GM12878 (cell line): ENCODE results near the gene FBXW12. TPM values are rescaled to one million over a fixed set of nuclear protein-coding genes. Genes with fewer than 3 reads are reported as not detected.

Experiments
- ATAC-seq: fragments of 200-7000 bp; cut with Tn5 transposase; 3 replicates; pipeline ENCODE4 v1.9.1; 2020; ENCODE audit warnings: mild to moderate bottlenecking, moderate library complexity
- BruUV-seq: library from RNA; stranded (reverse); fragments of 400-500 nt; replicated peaks from 2 replicates; lab custom pipeline; 2021; lab: Mats Ljungman, UMichigan
- CTCF ChIA-PET: fragments of 300-600 bp; sonication (Branson Sonifier 250); formaldehyde crosslinking; extraction: SDS; loops from one replicate; lab custom pipeline; 2021; ENCODE audit warnings: inconsistent platforms; lab: Yijun Ruan, JAX
- POLR2A ChIA-PET: fragments of 350-600 bp; formaldehyde crosslinking; extraction: SDS; loops from one replicate; lab custom pipeline; 2021; ENCODE audit warnings: inconsistent platforms; lab: Charles Lee
- RAD21 ChIA-PET: fragments of 300-600 bp; sonication (Branson Sonifier 250); formaldehyde crosslinking; loops from one replicate; lab custom pipeline; 2023; ENCODE audit warnings: antibody characterized with exemption; ENCODE audit not compliant: unreplicated experiment; lab: Charles Lee
- SMC1A ChIA-PET: fragments of 300-600 bp; sonication (Branson Sonifier 250); formaldehyde crosslinking; loops from one replicate; lab custom pipeline; 2023; ENCODE audit not compliant: unreplicated experiment, uncharacterized antibody; lab: Charles Lee
- DNase-seq: peaks from one replicate; pipeline ENCODE4 v3.0.0-alpha.2; 2011; ENCODE audit warnings: low read depth, low spot score
- FAIRE-seq: peaks from 3 replicates; lab custom pipeline; 2011; peaks lifted over from hg19 to GRCh38; lab: Jason Lieb, UNC
- H2AFZ ChIP-seq: 2 replicates; pipeline ENCODE4 v1.6.0; 2011; ENCODE audit warnings: low read depth, low read length, control low read depth; ENCODE audit not compliant: control insufficient read depth
- H3K27ac ChIP-seq: 2 replicates; pipeline ENCODE4 v1.5.1; 2011; ENCODE audit warnings: control low read depth; ENCODE audit not compliant: control insufficient read depth, insufficient read depth
- H3K27me3 ChIP-seq, 2 experiments: replicated peaks in 1 of 2; 2 replicates each; pipeline versions ENCODE4 v1.6.0 to v1.6.1; 2011; ENCODE audit warnings: low read length in 1 of 2; ENCODE audit not compliant: control insufficient read depth in 2 of 2, insufficient read depth in 2 of 2
- H3K36me3 ChIP-seq, 2 experiments: 2 replicates each; pipeline ENCODE4 v1.5.1; 2011; ENCODE audit warnings: low read length in 1 of 2; ENCODE audit not compliant: control insufficient read depth in 2 of 2, insufficient read depth in 2 of 2
- H3K4me1 ChIP-seq: 2 replicates; pipeline ENCODE4 v1.6.1; 2011; ENCODE audit warnings: mild to moderate bottlenecking, low read length, moderate library complexity, mixed read lengths; ENCODE audit not compliant: control insufficient read depth, insufficient read depth
- H3K4me2 ChIP-seq: 2 replicates; pipeline ENCODE4 v1.6.0; 2011; ENCODE audit warnings: control low read depth; ENCODE audit not compliant: control insufficient read depth, insufficient read depth
- H3K4me3 ChIP-seq: fragments of 200-600 bp; sonication (generic); 2 replicates; pipeline ENCODE4 v1.5.1; 2016
- H3K79me2 ChIP-seq: 2 replicates; pipeline ENCODE4 v1.6.0; 2011; ENCODE audit warnings: low read length; ENCODE audit not compliant: control insufficient read depth, insufficient read depth
- H3K9ac ChIP-seq: 2 replicates; pipeline ENCODE4 v1.8.0; 2011; ENCODE audit warnings: low read length, control low read depth, mixed read lengths; ENCODE audit not compliant: control insufficient read depth, insufficient read depth
- H3K9me3 ChIP-seq: replicated peaks from 3 replicates; pipeline ENCODE4 v1.5.1; 2011; ENCODE audit warnings: mild to moderate bottlenecking, low read length; ENCODE audit not compliant: control insufficient read depth, insufficient read depth
- H4K20me1 ChIP-seq: 2 replicates; pipeline ENCODE4 v1.6.0; 2011; ENCODE audit not compliant: control insufficient read depth, insufficient read depth
- MEF2B ChIP-seq: fragments of 450-650 bp; IDR thresholded peaks from 2 replicates; pipeline ENCODE4 v1.6.1; 2018; ENCODE audit warnings: mild to moderate bottlenecking, moderate library complexity; ENCODE audit not compliant: partially characterized antibody, poor library complexity, severe bottlenecking
- MLLT1 ChIP-seq: fragments of 450-650 bp; IDR thresholded peaks from 2 replicates; pipeline ENCODE4 v1.6.1; 2016; ENCODE audit warnings: mild to moderate bottlenecking
- RAD21 ChIP-seq: IDR thresholded peaks from 2 replicates; pipeline ENCODE4 v1.6.1; 2011; ENCODE audit warnings: mild to moderate bottlenecking, low read depth, low read length, moderate library complexity; ENCODE audit not compliant: insufficient read depth
- WGBS: methylation state at CpG from one replicate; pipeline ENCODE4 v1.1.6; 2016; ENCODE audit warnings: low lambda C conversion rate; ENCODE audit not compliant: insufficient replicate concordance, insufficient coverage; ENCODE audit errors: missing lambda C conversion rate; 5-methylcytosine and 5-hydroxymethylcytosine counted together
- in situ Hi-C: fragments of 300-500 bp; cut with MboI; formaldehyde crosslinking; loops from 9 replicates; pipeline ENCODE4 v1.14.3; 2018; ENCODE audit warnings: mixed read lengths
- intact Hi-C: fragments of 100-400 bp; cut with micrococcal nuclease; formaldehyde crosslinking; loops from one replicate; pipeline ENCODE4 v1.14.2; 2022; ENCODE audit not compliant: unreplicated experiment
- polyA plus RNA-seq, 11 experiments: library from polyadenylated mRNA; depleted of rRNA in 4 of 11; unstranded in 6 of 11; stranded (reverse) in 5 of 11; fragments of >200 nt; fragmentation: Nextera tagmentation in 4 of 11; fragmentation: Illumina TruSeq in 1 of 11; extraction: Ambion mirVana in 4 of 11; extraction: Trizol in 1 of 11; gene quantifications; 1 replicate in 1 of 11; 2 replicates in 10 of 11; pipeline versions ENCODE4 v1.2.1 to v1.2.3, GENCODE V29; 2011 to 2016; ENCODE audit warnings: inconsistent platforms in 2 of 11, missing spikeins in 2 of 11, low read depth in 1 of 11
- total RNA-seq, 4 experiments: library from RNA; depleted of rRNA in 3 of 4; stranded (reverse); fragments of >200 nt in 3 of 4; fragmentation: Illumina TruSeq in 1 of 4; extraction: Trizol in 1 of 4; gene quantifications; 2 replicates each; pipeline versions ENCODE4 v1.2.1 to v1.2.3, GENCODE V29; 2013 to 2021

FBXW12 gene
- total and polyA plus RNA-seq, 10 of the 15 experiments (the other 5 are each of a cell fraction or from before 2014, with no cell fraction given) = 0.04 to 0.18 (median 0.12) TPM; not detected in 4

- Histone ChIP-seq H3K4me2 (0 out of 2 replicates have a peak overlapping the region, but pooled peaks have one; percentile 44), H3K4me1 (peaks cover 21% of the 10 kb centered on the region), H3K79me2 (no peaks in the 10 kb centered on the region), H3K36me3 (peaks cover 0 to 9% of the 10 kb centered on the region in 2 experiments; a peak in 1 of 4 replicates), H3K27ac (no peak overlapping the region), H3K9me3 (no peaks in the 10 kb centered on the region), H3K27me3 (no peaks in the 10 kb centered on the region), H3K9ac (no peak overlapping the region), H4K20me1 (no peaks in the 10 kb centered on the region), H2AFZ (no peak overlapping the region), H3K4me3 (no peak overlapping the region)
- no TSS peak for BruUV-seq
- ChIA-PET POLR2A (interaction anchor here (0.6 to 2.2 kb wide), 2 partner anchors 12 to 114 kb away, joined by 3 to 7 read pairs; partner anchors contain the start of genes CCDC51 and TMA7), SMC1A (interaction anchor here (1.1 to 1.2 kb wide), 2 partner anchors 9 to 26 kb away, joined by 3 to 7 read pairs; no protein-coding TSS in a partner anchor), CTCF (interaction anchor here (0.6 to 2.9 kb wide), 3 partner anchors 9 to 293 kb away, joined by 3 to 25 read pairs (median 7); no protein-coding TSS in a partner anchor), RAD21 (interaction anchor here (1.4 to 3.9 kb wide), 2 partner anchors 8 to 191 kb away, joined by 4 to 16 read pairs; no protein-coding TSS in a partner anchor)
- 93% methylated on average over 9 of the region's 9 CpGs for WGBS
- no peak for ATAC-seq
- DNase-seq = no peak
- TF ChIP-seq MLLT1 = peak; percentile 49; the same call in 1 of the 2 replicates
- TF ChIP-seq RAD21 = no peak
- TF ChIP-seq MEF2B = no peak
- intact Hi-C loops (no loop called here), in situ Hi-C loops (no loop called here)
- no peak for FAIRE-seq
These were observed 55.6 kb downstream of the FBXW12 start for GRCh38 chr3:48427630-48427962.
